Spleen (tissue), 7 donors: ENCODE data around the gene TREML2.

Source experiments
- CTCF ChIP-seq, 11 experiments: fragments of 200-600 bp in 7 of 11; fragments of 450-650 bp in 4 of 11; sonication (generic) in 4 of 11; IDR thresholded peaks in 8 of 11; conservative IDR thresholded peaks in 3 of 11; 1 replicate in 7 of 11; 2 replicates in 4 of 11; pipeline versions ENCODE4 v1.4.0 to v1.8.0; 2016 to 2021; ENCODE audit warnings: antibody characterized with exemption in 11 of 11, inconsistent platforms in 4 of 11, mild to moderate bottlenecking in 1 of 11
- POLR2AphosphoS5 ChIP-seq, 3 donors: sonication (generic); formaldehyde crosslinking; IDR thresholded peaks; one replicate each; pipeline ENCODE4 v1.5.1; 2017; ENCODE audit warnings: antibody characterized with exemption in 3 of 3
- donor health status: DM: no; HTN: no; CAD: no; lungs with moderate emphysema.
- donor health status: DM: no; HTN: no; CAD: no.
- donor health status: DM: no; HTN: no; CAD: no.

GRCh38 chr6:41209547-41210320 lies 8.8 kb upstream of the TREML2 start:
- TF ChIP-seq CTCF (IDR thresholded peaks at IDR 0.05 in 8 of 11, conservative IDR thresholded peaks at IDR 0.05 in 3 of 11) (no peak), POLR2AphosphoS5 (IDR thresholded peaks at IDR 0.05) (no peak)
